ENCODE results near the gene TXNDC11.

TXNDC11 gene

GRCh38 chr16:11673091-11674000, 69.3 kb downstream of the TXNDC11 start:
- no peak for DNase-seq

GRCh38 chr16:11672206-11673090, 70.2 kb downstream of the TXNDC11 start:
- no peak for DNase-seq

GRCh38 chr16:11671676-11672075, 71.0 kb downstream of the TXNDC11 start:
- DNase-seq: no peak

- no peak for DNase-seq
Measured at GRCh38 chr16:11671271-11671670, 71.4 kb downstream of the TXNDC11 start.

- no peak for DNase-seq
Measured at GRCh38 chr16:11670171-11671131, 72.2 kb downstream of the TXNDC11 start.

- no peak for DNase-seq
Measured at GRCh38 chr16:11669380-11670146, 73.1 kb downstream of the TXNDC11 start.

- no peak for DNase-seq
Measured at GRCh38 chr16:11668623-11669379, 73.9 kb downstream of the TXNDC11 start.

GRCh38 chr16:11667824-11668622, 74.6 kb downstream of the TXNDC11 start, which contains the start of gene SNN:
Gene SNN, plus strand, starts transcription at chr16:11668455. Its CDS starts 7,605 bp downstream, at chr16:11676060.
- DNase-seq: peak; percentile 72

- DNase-seq: no peak
Measured at GRCh38 chr16:11667221-11667823, 75.3 kb downstream of the TXNDC11 start.

- no peak for DNase-seq
Measured at GRCh38 chr16:11666103-11667055, 76.3 kb downstream of the TXNDC11 start.

- DNase-seq: no peak
Measured at GRCh38 chr16:11665071-11665491, 77.6 kb downstream of the TXNDC11 start.

- no peak for DNase-seq
Measured at GRCh38 chr16:11662582-11662981, 80.1 kb downstream of the TXNDC11 start.

- no peak for DNase-seq
Measured at GRCh38 chr16:11660565-11660964, 82.1 kb downstream of the TXNDC11 start.

GRCh38 chr16:11658896-11659708, 83.6 kb downstream of the TXNDC11 start:
- no peak for DNase-seq

GRCh38 chr16:11657556-11657955, 85.1 kb downstream of the TXNDC11 start:
- DNase-seq: no peak

- no peak for DNase-seq
Measured at GRCh38 chr16:11655655-11656054, 87.0 kb downstream of the TXNDC11 start.

GRCh38 chr16:11651796-11652195, 90.9 kb downstream of the TXNDC11 start:
- DNase-seq: no peak

Measured in GOT3 (cell line).